HG02973 (cell line): ENCODE data around the gene FYN.

Experiments used
- ATAC-seq: cut with Tn5 transposase; IDR thresholded peaks from one replicate; pipeline ENCODE4 v1.9.1; 2021; ENCODE audit warnings: moderate library complexity; ENCODE audit not compliant: unreplicated experiment

The FYN gene

DNA sequence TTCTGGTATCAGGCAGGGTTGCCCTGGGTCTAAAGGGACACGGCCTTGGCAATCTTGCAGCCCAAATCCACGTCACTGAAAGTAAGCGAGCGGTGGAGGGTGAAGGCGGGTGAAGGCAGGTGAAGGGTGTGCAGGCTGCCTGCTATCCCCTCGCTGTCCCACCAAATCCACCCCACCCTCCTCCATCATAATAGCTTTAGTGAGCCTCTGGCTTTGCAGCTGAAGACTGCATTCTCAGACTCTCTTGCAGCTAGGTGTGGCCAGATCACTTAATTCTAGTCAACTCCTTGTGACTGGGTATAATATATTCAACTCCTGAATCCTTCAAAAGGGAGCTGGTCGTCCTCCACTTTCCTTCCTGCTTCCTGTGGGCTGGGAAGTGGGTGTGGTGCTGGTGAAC, 140.9 kb downstream of the FYN start:
- no peak for ATAC-seq

DNA sequence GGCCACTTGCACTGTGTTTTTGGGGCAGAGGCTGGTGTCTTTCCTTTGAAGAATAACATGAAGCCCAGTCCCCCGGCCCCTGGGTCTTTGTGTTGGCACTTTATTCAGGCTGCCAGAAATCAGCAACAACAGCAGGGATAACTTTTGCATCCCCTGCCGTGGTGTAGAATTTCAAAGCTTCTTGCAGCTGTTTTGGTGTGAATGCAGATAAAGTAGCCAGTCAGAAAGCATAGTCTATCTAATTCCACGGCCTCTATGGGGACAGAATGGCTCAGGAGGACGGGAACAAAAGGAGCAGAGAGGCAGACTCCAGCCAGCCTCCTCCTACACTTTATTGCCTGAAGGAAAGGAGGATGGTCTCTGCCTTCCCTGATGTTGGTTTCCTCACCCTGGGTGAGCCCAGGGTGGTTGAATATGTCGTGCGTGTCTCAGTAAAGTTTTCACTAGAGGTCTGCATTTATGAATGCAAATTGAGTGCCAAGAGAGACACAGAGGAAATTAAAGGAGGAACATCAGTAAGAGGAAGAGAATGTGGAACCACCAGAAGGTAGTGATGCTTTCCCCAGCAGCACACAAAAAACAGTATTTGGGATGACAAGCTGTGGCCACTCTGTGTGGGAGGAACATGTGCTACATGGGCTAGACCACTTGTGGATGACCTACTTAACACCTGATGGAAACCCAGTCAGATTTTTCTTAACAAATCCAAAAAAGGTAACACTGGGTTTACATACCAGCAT, 141.6 kb downstream of the FYN start:
- ATAC-seq = no peak

DNA sequence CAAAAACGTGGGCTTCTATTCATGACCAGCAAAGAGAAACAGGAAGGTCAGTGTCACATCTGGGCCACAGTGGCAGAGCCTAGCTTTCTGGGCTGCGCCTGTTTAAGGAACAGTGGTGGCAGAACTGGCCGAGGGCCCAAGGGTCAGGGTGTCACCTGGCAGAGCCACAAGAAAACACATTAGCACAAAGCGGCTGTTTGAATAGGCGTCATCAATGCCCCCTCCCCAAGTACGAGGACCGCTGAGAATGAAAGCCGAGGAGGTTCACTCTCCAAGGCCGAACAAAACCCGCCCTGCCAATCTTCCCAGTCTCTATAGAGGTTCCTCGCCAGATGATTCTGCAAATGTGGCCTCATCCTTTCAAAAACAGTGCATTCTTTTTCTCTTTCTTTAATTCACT, 142.4 kb downstream of the FYN start:
- no peak for ATAC-seq

DNA sequence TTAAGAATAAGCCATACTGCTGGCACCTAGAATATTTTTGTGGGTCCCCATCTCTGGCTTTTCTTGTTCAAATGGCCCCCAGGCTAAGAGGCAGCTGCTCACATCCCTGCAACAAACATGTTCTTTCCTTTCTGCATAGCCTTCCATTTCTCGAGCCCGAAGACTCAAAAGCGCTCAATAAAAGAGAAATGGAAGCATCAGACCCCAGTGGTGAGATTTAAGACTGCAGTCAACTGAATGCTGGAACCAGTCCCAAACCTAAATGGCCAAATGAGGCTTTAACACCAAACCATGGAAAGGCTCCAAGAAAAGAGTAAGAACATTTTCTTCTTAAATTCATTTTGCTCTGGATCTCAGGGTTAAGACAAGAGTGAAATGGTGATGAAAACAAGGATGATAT, 145.4 kb downstream of the FYN start:
- ATAC-seq = no peak

DNA sequence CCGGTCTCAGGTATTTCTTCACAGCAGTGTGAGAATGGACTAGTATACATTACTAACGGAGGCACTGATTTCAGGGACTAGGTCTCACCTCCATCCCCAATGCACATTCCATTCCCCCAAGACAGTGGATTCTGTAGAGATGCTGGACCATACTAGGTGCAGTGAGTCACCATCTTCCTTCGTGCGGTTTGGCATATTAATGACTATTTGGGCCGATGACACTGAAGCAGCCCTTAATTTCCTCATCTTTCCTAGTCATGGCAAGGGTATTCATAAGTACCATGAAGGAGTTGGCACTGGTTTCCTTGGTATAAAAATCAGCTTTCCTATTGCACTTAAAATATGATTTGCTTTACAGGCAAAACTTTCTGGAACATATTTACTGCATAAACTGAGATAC, 146.2 kb downstream of the FYN start:
- ATAC-seq = no peak

DNA sequence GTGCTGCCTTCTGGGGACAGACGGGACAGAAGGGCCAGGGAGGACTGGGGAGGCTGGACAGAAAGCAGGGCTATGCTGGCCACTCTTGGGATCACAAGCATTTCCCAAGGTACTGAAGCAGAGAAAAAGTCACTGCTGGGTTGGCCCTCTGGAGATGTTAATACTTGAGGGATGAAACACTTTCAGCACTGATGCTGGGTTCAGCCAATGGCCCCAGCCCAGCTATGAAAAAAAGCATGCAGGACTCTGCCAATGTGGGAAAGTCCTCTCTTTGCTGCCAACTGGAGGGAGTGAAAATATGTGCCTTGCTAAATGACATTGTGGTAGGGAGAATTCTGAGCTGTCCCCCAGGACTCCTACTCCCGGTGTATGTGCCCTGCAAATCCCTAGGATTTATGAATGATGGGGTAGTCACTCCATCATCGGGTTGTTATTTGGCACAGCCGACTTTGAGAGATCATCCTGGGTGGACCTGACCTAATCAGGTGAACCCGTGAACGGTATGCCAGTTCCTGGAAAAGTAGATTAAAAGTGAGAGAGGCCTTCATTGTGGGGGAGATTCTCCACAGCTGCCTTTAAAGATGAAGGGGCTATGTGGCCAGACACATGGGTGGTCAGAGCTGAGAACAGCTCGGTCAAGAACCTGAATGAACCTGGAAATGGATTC, 147.7 kb downstream of the FYN start:
- ATAC-seq = no peak

DNA sequence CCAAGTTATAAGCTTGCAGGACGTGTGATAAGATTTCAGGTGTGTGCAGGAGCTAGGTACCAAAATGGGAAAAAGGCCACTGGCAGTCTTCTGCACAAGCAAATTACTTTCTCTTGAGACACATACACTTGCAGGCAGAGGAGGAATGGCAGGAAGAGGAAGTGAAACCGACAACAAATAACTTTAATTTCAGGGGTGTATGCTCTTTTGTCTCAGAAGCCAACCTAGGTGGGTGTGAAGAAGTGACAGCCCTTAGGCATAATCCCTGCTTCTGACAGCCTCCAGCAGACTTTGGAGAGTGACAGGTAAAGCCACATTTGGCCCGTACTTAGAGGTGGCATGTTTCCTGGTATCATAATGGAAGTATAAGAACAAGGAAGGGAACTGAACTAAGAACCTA, 148.7 kb downstream of the FYN start:
- peak; percentile 99 for ATAC-seq

DNA sequence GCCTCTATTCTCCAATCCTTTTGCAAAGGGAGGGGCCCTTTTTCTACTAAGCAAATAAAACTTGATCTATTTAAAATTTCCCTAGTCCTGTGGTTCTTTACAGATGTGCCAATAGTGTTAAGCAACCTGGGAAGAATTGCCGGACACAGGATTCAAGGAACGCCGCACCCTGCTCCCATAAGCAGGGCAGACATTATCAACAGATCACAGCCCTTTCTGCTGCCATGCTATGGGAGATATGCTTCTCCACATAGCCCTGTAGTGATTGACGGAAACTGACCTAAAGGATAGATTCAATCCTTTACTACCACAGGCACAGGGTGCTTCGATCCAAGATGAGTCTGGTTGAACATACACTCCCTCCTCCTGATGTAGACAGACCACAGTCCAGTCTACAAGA, 149.2 kb downstream of the FYN start:
- ATAC-seq = peak; percentile 7

DNA sequence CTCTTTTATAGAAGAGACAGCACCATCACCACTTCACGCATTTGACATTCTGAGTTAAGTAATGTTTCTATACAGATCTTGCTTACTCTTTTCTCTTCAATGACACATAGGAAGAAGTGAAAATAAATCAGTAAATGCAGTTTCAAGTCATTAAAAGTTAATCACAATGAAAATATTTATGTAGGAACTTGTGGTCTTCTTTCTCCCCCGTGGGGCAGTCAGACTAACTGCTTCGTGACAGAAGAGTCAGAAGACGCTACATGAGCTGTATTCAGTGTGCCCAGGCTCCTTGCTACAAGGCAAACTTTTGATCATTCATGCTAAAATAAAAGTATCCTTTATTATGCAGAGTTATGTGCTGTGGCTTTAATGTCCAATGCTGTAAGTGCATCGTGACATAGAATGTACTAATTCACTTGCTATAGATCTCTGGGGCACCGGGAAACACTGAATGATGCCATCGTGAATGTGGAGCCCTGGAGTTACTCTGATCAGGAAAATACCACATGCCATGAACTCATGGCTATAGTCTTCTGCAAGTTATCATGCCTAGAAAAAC, 149.8 kb downstream of the FYN start:
- no peak for ATAC-seq

DNA sequence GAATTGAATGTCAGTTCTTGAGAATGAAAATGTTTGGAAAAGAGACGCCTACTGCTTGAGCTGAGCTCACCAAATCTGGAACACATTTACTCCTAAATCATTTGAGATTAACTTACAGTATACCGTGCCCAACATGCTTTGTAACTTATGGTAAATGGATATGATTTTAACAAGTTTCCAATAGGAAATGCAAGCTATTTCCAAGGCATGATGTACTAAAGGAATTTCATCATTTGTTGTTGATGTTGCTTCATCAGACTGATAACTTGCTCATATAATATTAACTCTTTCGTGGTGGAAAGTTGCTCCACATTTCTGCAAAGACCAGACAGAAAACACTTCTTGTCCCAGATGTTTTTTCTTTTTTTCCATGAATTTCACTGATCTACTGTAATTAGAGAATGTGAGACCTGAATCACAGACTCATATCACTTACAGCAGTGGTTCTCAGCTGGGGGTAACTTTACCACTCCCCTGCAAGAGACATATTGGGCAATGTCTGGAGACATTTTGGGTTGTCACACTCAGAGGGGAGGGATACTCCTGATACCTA, 151.0 kb downstream of the FYN start:
- ATAC-seq = no peak

DNA sequence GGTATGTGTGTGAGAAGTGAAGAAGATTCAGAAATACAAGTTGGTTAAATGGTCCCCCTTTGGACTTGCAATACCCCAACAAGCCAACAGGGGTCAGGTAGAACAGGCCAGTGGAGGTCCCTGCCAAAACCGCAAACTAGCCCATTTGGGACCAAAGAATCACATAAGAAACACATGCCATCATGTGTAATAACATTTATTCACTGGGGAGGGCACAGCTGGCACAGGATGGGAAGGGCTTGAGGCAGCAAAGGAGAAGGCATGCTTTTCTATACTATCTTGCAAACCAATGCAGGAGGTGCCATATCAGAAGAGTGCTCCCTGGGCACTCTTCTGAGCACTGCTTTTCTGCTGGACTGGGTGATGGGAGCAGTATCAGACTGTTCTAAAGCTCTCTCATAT, 151.5 kb downstream of the FYN start:
- ATAC-seq = no peak

DNA sequence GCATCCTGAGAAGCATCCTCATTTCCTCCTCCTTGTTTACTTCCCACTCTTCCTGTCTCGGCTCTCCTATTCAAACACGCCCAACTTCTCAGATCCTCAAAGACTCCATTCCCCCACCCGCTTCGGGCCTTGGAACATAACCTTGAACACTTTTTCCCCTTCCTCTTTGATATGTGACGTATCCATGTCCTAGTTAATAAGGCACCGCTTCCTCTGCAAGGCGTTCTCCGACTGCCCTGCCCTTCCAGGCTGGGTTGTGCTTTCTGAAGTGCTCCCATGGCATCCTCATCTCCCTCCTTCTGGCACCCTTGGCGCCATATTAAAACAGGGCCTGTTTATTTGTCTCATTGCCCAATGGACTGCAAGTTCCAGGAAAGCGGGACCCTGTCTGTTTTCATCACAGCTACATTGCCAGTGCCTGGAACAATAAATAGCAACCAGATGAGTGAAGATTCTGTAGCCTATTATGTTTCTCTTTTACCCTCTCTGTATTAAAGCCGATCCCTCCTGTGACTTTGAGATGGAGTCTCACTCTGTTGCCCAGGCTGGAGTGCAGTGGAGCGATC, 152.2 kb downstream of the FYN start:
- ATAC-seq = no peak

DNA sequence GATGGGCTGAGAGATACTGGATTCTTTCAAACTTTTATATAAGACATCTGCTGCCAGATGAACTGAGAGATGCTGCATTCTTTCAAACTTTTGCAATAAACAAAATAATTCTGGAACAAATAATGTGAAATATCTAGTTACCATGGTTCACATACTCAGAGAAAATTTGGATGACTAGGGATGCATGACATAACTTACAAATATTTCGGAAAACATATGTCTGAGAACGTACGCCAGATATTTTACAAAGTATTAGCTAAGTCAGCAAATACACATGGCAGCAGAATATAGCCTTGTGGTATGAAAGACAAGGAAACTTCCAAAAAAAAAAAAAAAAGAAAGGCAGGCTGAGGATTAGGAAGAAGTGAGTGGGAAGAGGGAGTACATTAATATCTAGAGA, 154.3 kb downstream of the FYN start:
- ATAC-seq = no peak

DNA sequence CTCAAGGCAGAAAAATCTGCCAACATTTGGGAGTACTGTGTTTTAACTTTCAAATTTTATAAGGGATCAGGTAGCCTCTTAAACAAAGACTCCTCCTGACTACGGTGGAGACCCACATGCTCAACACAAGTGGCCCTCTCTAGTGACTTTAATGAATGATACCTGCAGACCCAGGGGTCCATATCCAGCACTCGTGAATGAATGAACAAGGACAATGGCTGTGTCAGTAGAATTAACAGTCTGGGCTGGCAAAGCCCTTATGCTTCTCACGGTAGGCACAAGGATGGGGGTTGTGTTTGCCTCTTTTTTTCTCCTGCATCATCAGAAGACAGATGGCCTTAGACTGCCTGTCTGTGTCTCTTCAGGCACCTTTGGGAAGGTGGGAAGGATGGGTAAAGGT, 154.9 kb downstream of the FYN start:
- no peak for ATAC-seq

DNA sequence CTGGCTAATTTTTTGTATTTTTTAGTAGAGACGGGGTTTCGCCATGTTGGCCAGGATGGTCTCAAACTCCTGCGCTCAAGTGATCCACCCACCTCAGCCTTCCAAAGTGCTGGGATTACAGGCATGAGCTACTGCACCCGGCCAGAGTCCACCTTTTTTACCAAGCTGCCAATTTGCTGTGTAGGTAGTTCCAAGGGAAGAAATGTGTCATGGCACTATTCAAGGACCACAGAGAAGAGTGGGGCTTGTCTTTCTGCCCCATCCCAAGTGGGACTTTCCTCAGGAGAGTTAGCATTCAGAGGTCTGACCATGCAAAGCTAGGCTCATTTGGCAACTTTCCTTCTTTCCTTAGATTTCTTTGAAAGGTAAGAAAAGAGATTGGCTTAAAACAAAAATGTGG, 155.6 kb downstream of the FYN start:
- no peak for ATAC-seq

DNA sequence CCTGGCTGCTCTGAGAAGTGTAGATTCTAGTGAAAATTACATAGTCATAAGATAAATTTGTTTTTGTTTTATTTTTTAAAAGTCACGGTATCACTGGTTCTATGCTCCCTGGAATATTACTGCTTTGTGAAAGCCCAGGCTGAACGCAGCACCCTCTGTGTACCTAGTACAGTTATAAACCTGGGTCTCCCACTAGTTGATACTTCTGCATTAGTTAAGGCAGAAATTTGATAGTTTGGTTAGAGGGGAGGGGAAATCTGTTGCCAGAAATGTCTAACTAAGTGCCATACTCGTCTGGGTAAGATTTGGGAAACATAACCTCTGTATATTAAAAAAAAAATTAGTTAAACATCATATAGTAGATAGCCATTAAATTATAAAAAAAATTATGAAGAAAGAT, 156.9 kb downstream of the FYN start:
- ATAC-seq = no peak

DNA sequence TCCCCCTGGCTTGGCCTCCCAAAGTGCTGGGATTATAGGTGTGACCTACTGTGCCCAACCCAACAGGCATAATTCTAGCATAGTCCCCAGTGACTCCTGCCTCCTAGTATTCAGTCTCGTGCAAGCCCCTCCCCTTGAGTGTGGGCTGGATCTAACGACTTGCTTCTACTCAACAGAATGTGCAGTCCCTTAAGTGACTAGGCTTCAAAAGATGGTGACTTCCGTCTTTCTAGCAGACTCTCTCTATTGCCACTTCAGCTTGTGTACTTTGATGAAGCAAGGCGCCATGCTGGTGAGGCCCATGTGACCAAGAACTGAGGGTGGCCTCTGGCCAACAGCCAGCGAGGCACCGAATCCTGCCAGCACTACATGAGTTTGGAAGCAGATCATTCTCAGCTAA, 157.9 kb downstream of the FYN start:
- ATAC-seq = no peak

DNA sequence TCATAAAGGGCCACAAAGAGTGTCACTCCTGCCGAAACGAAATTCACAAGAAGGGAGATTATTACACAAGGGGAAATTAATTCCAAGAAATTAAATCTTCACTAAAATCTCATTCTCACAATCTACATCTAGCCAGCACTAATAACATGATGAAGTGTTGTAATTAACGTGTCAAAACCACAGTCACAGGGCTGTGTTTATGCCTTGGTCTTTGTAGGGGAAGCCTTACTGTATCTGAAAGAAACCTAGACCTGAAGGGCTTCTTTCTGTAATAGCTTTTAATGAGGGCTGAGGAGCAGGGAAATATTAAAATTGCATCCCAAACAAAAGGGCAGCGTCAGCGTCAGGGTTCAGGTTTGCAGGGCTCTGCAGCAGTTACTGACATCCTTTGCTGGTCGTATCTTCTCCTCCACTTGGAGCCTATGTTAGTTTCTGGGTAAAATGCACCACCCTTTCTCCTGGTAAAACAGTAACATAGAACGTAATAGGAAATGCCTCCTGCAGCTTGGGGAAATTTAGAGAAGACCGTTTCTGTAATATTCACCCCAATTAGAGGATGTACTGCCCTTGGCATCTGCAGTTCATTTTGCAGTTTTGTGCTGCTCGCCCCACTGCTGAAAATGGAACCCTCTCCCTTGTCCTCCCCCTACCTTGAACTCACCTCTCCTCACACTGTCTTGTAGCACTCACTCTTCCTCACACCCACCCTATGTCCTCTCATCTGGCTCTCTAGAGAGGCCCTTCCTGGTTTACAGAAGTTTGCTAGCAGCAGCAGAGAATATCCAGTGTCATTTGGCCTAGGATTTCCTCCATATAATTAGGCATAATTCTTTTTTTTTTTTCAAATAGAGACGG, 158.6 kb downstream of the FYN start:
- ATAC-seq = no peak

DNA sequence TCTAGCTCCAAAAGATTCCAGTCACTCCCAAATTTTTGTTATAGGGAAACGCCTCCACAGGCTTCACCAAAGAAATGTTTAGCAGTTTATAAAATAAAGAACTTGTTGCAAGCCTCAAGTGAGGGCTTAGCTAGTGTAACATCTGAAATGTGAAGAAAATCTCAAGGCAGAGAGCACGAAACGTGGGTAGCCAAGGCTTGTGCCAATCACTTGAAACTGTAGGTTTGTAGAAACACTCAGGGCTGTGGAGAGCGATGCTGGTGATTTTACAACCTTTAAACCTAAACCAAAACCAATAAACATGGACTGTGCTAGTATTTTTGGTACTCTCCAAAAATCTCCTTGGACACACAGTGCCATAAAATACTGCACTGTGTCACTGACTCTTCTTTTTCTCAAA, 159.4 kb downstream of the FYN start:
- no peak for ATAC-seq

DNA sequence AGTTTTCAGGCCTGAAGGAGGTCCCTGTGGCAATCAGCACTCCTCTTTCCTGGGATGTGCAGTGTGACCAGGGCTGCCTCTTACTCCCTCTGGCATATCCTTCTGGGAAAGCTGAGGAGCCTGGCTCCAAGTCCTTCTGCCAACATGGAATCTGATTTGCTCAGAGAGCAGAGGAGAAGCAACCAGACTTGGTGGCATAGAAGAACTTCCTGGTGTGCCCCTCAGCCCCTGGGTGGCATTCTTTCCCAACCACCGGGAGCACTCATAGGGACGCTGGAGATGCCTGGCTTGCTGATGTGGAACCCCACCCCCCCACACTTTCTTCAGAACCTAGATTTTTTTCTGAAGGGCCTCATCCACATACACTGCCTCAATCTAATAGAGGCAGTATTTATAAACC, 160.0 kb downstream of the FYN start:
- no peak for ATAC-seq
